ENCODE measurements around the gene NXPH4.

- TF ChIP-seq CTCF (conservative IDR thresholded peaks at IDR 0.05; ENCODE audit: low read length) (no peak), EZH2phosphoT487 (IDR thresholded peaks at IDR 0.05; ENCODE audit: borderline replicate concordance, low read depth, low read length) (no peak)
Observed at GRCh38 chr12:57222286-57223190, 5.9 kb downstream of the NXPH4 start.
